ENCODE measurements around the gene RPS6KA2.

DNA sequence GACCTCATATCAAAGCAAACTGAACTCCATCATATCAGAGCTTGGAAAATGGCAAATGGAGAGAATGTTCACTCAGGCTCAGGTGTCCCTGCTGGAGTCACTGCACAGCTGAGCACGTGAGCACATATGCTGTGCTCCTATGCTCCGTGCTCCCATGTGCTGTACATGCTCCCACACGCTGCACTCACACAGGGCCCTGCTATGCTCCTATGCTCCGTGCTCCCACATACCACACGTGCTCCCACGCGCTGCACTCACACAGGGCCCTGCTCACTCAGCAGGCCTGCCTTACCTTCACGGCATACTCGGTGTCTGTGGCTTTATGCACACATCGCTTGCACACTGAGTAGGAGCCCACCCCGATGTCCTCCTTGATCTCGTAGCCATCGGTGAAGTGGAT lies 178.6 kb downstream of the RPS6KA2 start:
- TF ChIP-seq, protein P1, sequence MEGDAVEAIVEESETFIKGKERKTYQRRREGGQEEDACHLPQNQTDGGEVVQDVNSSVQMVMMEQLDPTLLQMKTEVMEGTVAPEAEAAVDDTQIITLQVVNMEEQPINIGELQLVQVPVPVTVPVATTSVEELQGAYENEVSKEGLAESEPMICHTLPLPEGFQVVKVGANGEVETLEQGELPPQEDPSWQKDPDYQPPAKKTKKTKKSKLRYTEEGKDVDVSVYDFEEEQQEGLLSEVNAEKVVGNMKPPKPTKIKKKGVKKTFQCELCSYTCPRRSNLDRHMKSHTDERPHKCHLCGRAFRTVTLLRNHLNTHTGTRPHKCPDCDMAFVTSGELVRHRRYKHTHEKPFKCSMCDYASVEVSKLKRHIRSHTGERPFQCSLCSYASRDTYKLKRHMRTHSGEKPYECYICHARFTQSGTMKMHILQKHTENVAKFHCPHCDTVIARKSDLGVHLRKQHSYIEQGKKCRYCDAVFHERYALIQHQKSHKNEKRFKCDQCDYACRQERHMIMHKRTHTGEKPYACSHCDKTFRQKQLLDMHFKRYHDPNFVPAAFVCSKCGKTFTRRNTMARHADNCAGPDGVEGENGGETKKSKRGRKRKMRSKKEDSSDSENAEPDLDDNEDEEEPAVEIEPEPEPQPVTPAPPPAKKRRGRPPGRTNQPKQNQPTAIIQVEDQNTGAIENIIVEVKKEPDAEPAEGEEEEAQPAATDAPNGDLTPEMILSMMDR (IDR thresholded peaks at IDR 0.05): no peak
- no peak for TF ChIP-seq POLR2A (IDR thresholded peaks at IDR 0.05)

Measured in Peyer's patch (tissue), 4 donors.